PC-3 (cell line): ENCODE measurements around the gene MYRFL. TPM values are rescaled to one million over a fixed set of nuclear protein-coding genes. Genes with fewer than 3 reads are reported as not detected.

Experiments
- ATAC-seq: fragments of 200-7000 bp; cut with Tn5 transposase; 2 replicates; pipeline ENCODE4 v1.9.1; 2020; ENCODE audit warnings: mild to moderate bottlenecking, moderate library complexity
- Bru-seq: library from RNA; stranded (reverse); fragments of 400-500 nt; gene quantifications from one replicate; lab custom pipeline; 2021; lab: Mats Ljungman, UMichigan
- BruChase-seq, 2 experiments: library from RNA; stranded (reverse); fragments of 400-500 nt; gene quantifications; one replicate each; lab custom pipeline; 2021; lab: Mats Ljungman, UMichigan
- BruUV-seq: library from RNA; stranded (reverse); fragments of 400-500 nt; replicated peaks from 2 replicates; lab custom pipeline; 2021; lab: Mats Ljungman, UMichigan
- CTCF ChIA-PET: fragments of 300-600 bp; sonication (Branson Sonifier 250); formaldehyde crosslinking; loops from one replicate; lab custom pipeline; 2022; ENCODE audit warnings: antibody characterized with exemption; lab: Charles Lee
- POLR2A ChIA-PET: fragments of 300-600 bp; sonication (Branson Sonifier 250); formaldehyde crosslinking; loops from one replicate; lab custom pipeline; 2022; ENCODE audit warnings: antibody characterized with exemption; ENCODE audit not compliant: unreplicated experiment; lab: Charles Lee
- DNase-seq: peaks from one replicate; pipeline ENCODE4 v3.0.0-alpha.2; 2015
- H2AFZ ChIP-seq: fragments of 300-600 bp; sonication (generic); 2 replicates; pipeline ENCODE4 v1.6.0; 2016; ENCODE audit warnings: antibody characterized with exemption, low read length
- H3F3A ChIP-seq: fragments of 300-600 bp; sonication (generic); one replicate; pipeline ENCODE4 v1.6.0; 2017; ENCODE audit warnings: antibody characterized with exemption, low read length, control low read depth, mild to moderate bottlenecking; ENCODE audit not compliant: unreplicated experiment
- H3K27ac ChIP-seq: fragments of 300-600 bp; sonication (generic); 2 replicates; pipeline ENCODE4 v1.5.1; 2016; ENCODE audit warnings: mild to moderate bottlenecking, low read length
- H3K27me3 ChIP-seq: fragments of 300-600 bp; sonication (generic); 2 replicates; pipeline ENCODE4 v1.6.1; 2016; ENCODE audit warnings: low read length, mixed read lengths
- H3K36me3 ChIP-seq: fragments of 300-600 bp; sonication (generic); 2 replicates; pipeline ENCODE4 v1.6.1; 2016; ENCODE audit warnings: low read depth, mixed run types, low read length, mixed read lengths
- H3K4me1 ChIP-seq: fragments of 300-600 bp; sonication (generic); 2 replicates; pipeline ENCODE4 v1.5.1; 2016; ENCODE audit warnings: low read length; ENCODE audit not compliant: insufficient read depth
- H3K4me2 ChIP-seq: fragments of 300-600 bp; sonication (generic); 2 replicates; pipeline ENCODE4 v1.6.0; 2016; ENCODE audit warnings: low read length
- H3K4me3 ChIP-seq: fragments of 300-600 bp; sonication (generic); 2 replicates; pipeline ENCODE4 v1.5.1; 2016; ENCODE audit warnings: mild to moderate bottlenecking, low read length, mixed read lengths
- H3K79me2 ChIP-seq: fragments of 300-600 bp; sonication (generic); 2 replicates; pipeline ENCODE4 v1.6.1; 2017; ENCODE audit warnings: low read length, mixed read lengths
- H3K9ac ChIP-seq: fragments of 300-600 bp; sonication (generic); 2 replicates; pipeline ENCODE4 v1.6.0; 2016; ENCODE audit warnings: mild to moderate bottlenecking, low read length
- H3K9me2 ChIP-seq: fragments of 300-600 bp; sonication (generic); replicated peaks from 2 replicates; pipeline ENCODE4 v1.6.1; 2016; ENCODE audit warnings: mixed run types, low read length, mixed read lengths
- H3K9me3 ChIP-seq: fragments of 300-600 bp; sonication (generic); 2 replicates; pipeline ENCODE4 v1.6.1; 2016; ENCODE audit warnings: low read length, mixed read lengths
- H4K20me1 ChIP-seq: fragments of 300-600 bp; sonication (generic); 2 replicates; pipeline ENCODE4 v1.6.1; 2016; ENCODE audit warnings: low read length, mixed read lengths
- EZH2 ChIP-seq: fragments of 300-600 bp; sonication (generic); IDR thresholded peaks from one replicate; pipeline ENCODE4 v1.6.1; 2017; ENCODE audit warnings: antibody characterized with exemption, mild to moderate bottlenecking, low read length; ENCODE audit not compliant: unreplicated experiment
- EZH2phosphoT487 ChIP-seq: fragments of 300-600 bp; sonication (generic); IDR thresholded peaks from 2 replicates; pipeline ENCODE4 v1.6.1; 2018; ENCODE audit warnings: mild to moderate bottlenecking, antibody characterized with exemption, low read length, borderline replicate concordance
- intact Hi-C: fragments of 100-400 bp; cut with micrococcal nuclease; formaldehyde crosslinking; loops from 2 replicates; pipeline ENCODE4 v1.9.0; 2023
- long read RNA-seq: library from polyadenylated mRNA; unstranded; transcript quantifications from one replicate; pipeline ENCODE4 v2.0.0, GENCODE V29; 2021; ENCODE audit not compliant: unreplicated experiment
- total RNA-seq: library from RNA; depleted of rRNA; stranded (reverse); fragments of >200 nt; gene quantifications from 2 replicates; pipeline ENCODE4 v1.2.3, GENCODE V29; 2014; rRNA removed
- TF ChIP-seq, protein P1 (sequence below): fragments of 300-600 bp; sonication (generic); conservative IDR thresholded peaks from 2 replicates; pipeline ENCODE4 v1.5.1; 2017; ENCODE audit warnings: antibody characterized with exemption, low read depth, mild to moderate bottlenecking, low read length

The MYRFL gene
- not detected in 2 replicates for total RNA-seq
- percentile 25 among the genes with signal in this experiment for Bru-seq, nascent RNA
- percentile 64 among the genes with signal in this experiment for BruChase-seq, experiment 1, labeled RNA remaining after a 6-hour chase
- percentile 54 among the genes with signal in this experiment for BruChase-seq, experiment 2, labeled RNA remaining after a 2-hour chase
- long read RNA-seq, result 0 reads

DNA sequence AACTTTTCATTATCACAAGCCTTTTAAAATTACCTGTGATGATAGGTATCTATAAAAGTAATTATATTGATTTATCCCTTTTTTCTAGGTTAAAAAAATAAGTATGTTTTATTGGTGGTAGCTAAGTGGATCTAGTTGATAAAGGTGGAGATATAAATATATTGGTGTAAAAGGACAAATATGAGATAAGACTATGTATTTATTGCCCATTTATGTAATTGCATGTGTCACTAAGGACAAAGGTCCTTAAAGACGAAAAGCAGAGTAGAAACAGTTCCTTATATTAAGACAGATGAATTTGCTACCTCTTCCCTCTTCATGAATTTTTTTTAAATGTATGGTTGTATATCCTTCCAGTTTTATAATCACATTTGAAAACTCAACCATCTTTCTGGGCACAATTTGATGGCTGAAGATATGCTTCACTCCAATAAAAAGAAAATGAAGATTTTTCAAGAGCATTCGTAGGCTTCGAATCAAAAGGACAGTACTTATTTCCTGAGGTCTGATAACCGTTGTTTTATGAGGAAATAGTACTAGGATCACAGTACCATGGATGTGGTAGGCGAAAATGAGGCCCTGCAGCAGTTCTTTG lies at the start of gene MYRFL:
TSS of gene MYRFL (plus strand) at position 262 of the 595 bp plus-strand sequence. CDS start at position 553, 291 bp downstream.
- H3K79me2 ChIP-seq, result no peaks in the 10 kb centered on the region
- TF ChIP-seq EZH2 (no peak), EZH2phosphoT487 (no peak)
- TF ChIP-seq, protein P1, sequence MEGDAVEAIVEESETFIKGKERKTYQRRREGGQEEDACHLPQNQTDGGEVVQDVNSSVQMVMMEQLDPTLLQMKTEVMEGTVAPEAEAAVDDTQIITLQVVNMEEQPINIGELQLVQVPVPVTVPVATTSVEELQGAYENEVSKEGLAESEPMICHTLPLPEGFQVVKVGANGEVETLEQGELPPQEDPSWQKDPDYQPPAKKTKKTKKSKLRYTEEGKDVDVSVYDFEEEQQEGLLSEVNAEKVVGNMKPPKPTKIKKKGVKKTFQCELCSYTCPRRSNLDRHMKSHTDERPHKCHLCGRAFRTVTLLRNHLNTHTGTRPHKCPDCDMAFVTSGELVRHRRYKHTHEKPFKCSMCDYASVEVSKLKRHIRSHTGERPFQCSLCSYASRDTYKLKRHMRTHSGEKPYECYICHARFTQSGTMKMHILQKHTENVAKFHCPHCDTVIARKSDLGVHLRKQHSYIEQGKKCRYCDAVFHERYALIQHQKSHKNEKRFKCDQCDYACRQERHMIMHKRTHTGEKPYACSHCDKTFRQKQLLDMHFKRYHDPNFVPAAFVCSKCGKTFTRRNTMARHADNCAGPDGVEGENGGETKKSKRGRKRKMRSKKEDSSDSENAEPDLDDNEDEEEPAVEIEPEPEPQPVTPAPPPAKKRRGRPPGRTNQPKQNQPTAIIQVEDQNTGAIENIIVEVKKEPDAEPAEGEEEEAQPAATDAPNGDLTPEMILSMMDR, result no peak
- peaks cover 14% of the 10 kb centered on the region for H3K4me1 ChIP-seq
- no peak within 1 kb of the TSS for H3K27ac ChIP-seq
- BruUV-seq, result no TSS peak
- ChIA-PET POLR2A (no interaction called here), CTCF (no interaction called here)
- no peak for ATAC-seq
- no peak within 1 kb of the TSS for H2AFZ ChIP-seq
- H3F3A ChIP-seq, result no peaks in the 10 kb centered on the region
- peaks cover 5% of the 10 kb centered on the region; the same call in 1 of the 2 replicates for H3K27me3 ChIP-seq
- no peak within 1 kb of the TSS for H3K4me3 ChIP-seq
- H4K20me1 ChIP-seq, result no peaks in the 10 kb centered on the region
- no peaks in the 10 kb centered on the region for H3K36me3 ChIP-seq
- no peaks in the 10 kb centered on the region for H3K9me3 ChIP-seq
- H3K9ac ChIP-seq, result no peak within 1 kb of the TSS
- DNase-seq, result no peak
- H3K9me2 ChIP-seq, result no peaks in the 10 kb centered on the region
- intact Hi-C loops, result no loop called here
- H3K4me2 ChIP-seq, result no peak within 1 kb of the TSS

DNA sequence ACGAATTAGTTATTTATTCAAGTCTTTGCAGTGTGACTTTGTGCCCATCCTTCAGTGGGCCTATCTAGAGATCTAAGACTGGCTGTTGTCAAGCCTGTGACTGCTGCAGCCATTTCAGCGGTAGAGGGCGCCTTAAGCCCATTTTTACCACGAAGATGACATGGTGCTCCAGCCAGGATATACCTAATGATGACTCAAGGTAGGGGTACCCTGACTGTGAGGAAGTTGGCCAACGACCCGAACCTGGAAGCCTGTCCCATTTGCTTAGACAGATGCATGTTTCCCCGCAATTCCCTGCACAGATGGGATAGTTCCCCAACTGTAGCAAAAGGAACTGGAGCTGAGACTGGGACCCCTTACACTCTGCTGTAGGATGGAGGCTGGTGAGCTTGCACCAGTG lies 45.1 kb upstream of the MYRFL start:
- no TSS peak for BruUV-seq
- Histone ChIP-seq H3K4me1 (no peaks in the 10 kb centered on the region), H3K27me3 (no peaks in the 10 kb centered on the region), H3K36me3 (no peaks in the 10 kb centered on the region), H3K9me2 (no peaks in the 10 kb centered on the region), H3K9me3 (no peaks in the 10 kb centered on the region), H2AFZ (no peak overlapping the region), H3K79me2 (no peaks in the 10 kb centered on the region), H3K4me3 (no peak overlapping the region), H4K20me1 (no peaks in the 10 kb centered on the region), H3K27ac (no peak overlapping the region), H3F3A (no peaks in the 10 kb centered on the region), H3K9ac (no peak overlapping the region), H3K4me2 (no peak overlapping the region)
- intact Hi-C loops, result no loop called here
- no peak for TF ChIP-seq EZH2phosphoT487
- TF ChIP-seq, protein P1, result peak; percentile 86
- ChIA-PET POLR2A (interaction anchor here (0.5 kb wide), 1 partner anchor 41 kb away, joined by 3 read pairs; no protein-coding TSS in a partner anchor), CTCF (no interaction called here)
- peak; percentile 80; the same call in 1 of the 2 replicates for ATAC-seq
- peak; percentile 79 for DNase-seq

DNA sequence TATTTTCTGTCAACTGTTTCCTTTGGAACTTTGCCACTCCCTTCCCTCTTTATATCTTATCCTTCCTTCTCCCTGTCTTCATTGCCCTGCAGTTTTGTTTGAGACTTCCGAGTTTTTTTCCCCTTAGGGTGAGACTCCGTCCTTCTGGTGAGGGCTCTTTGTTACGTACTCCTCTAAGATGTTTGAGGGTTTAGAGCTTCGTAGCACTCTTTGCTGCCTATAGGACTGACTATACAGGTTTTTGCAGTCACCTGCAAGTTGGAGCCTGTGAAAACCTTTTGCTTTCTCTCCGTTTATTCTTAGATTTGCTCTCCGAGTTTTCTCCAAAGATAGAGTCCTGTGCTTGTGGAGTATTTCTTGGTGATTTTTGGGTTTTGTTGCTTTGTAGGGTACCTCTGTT lies 41.7 kb upstream of the MYRFL start:
- Histone ChIP-seq H3K27me3 (no peaks in the 10 kb centered on the region), H3K4me2 (no peak overlapping the region), H4K20me1 (no peaks in the 10 kb centered on the region), H3K4me1 (no peaks in the 10 kb centered on the region), H3K9ac (no peak overlapping the region), H3K36me3 (no peaks in the 10 kb centered on the region), H3K4me3 (no peak overlapping the region), H3K9me3 (no peaks in the 10 kb centered on the region), H3F3A (no peaks in the 10 kb centered on the region), H3K27ac (no peak overlapping the region), H2AFZ (no peak overlapping the region), H3K79me2 (no peaks in the 10 kb centered on the region), H3K9me2 (no peaks in the 10 kb centered on the region)
- TF ChIP-seq, protein P1, result no peak
- no peak for TF ChIP-seq EZH2
- no peak for TF ChIP-seq EZH2phosphoT487
- CTCF ChIA-PET, result no interaction called here
- DNase-seq (no peak), ATAC-seq (no peak)
- POLR2A ChIA-PET, result no interaction called here
- BruUV-seq, result no TSS peak
- intact Hi-C loops, result no loop called here
